Neural cell (in vitro differentiated cells): ENCODE results near the gene LCE1E. TPM values are rescaled to one million over a fixed set of nuclear protein-coding genes. Genes with fewer than 3 reads are reported as not detected.

Experiments
- H2AFZ ChIP-seq: fragments of 200-600, 300-800 bp; sonication (generic), shearing (Covaris generic); 2 replicates; pipeline ENCODE4 v1.6.0; 2014; ENCODE audit warnings: low read depth, mild to moderate bottlenecking, antibody characterized with exemption, low read length, moderate library complexity
- H3F3A ChIP-seq: fragments of 200-600 bp; shearing (Covaris generic); 2 replicates; pipeline ENCODE4 v1.6.1; 2016; ENCODE audit warnings: mild to moderate bottlenecking, moderate library complexity, mixed read lengths, antibody characterized with exemption, low read length; ENCODE audit not compliant: insufficient read depth, poor library complexity, severe bottlenecking
- H3K27ac ChIP-seq: fragments of 200-600, 300-800 bp; sonication (generic), shearing (Covaris generic); 2 replicates; pipeline ENCODE4 v1.5.1; 2014; ENCODE audit warnings: mild to moderate bottlenecking, low read length, moderate library complexity
- H3K27me3 ChIP-seq: fragments of 300-800, 200-600 bp; sonication (generic), shearing (Covaris generic); 2 replicates; pipeline ENCODE4 v1.6.0; 2014; ENCODE audit warnings: mild to moderate bottlenecking, low read depth, low read length, moderate library complexity; ENCODE audit not compliant: insufficient read depth
- H3K36me3 ChIP-seq: fragments of 300-800, 200-600 bp; sonication (generic), shearing (Covaris generic); 2 replicates; pipeline ENCODE4 v1.5.1; 2014; ENCODE audit warnings: mild to moderate bottlenecking, antibody characterized with exemption, low read length, moderate library complexity; ENCODE audit not compliant: insufficient read depth
- H3K4me2 ChIP-seq: fragments of 300-800, 200-600 bp; sonication (generic), shearing (Covaris generic); 2 replicates; pipeline ENCODE4 v1.6.0; 2014; ENCODE audit warnings: mild to moderate bottlenecking, low read length
- H3K4me3 ChIP-seq: fragments of 300-800, 200-600 bp; sonication (generic), shearing (Covaris generic); 2 replicates; pipeline ENCODE4 v1.5.1; 2014; ENCODE audit warnings: mild to moderate bottlenecking, low read length, moderate library complexity
- H3K79me2 ChIP-seq: fragments of 200-600 bp; shearing (Covaris generic); replicated peaks from 2 replicates; pipeline ENCODE4 v1.6.0; 2014; ENCODE audit warnings: mild to moderate bottlenecking, low read length, moderate library complexity; ENCODE audit not compliant: insufficient read depth
- H3K9ac ChIP-seq: fragments of 300-800, 200-600 bp; sonication (generic), shearing (Covaris generic); 2 replicates; pipeline ENCODE4 v1.6.1; 2016; ENCODE audit warnings: mild to moderate bottlenecking, low read length, mixed read lengths
- H3K9me2 ChIP-seq: fragments of 200-600 bp; shearing (Covaris generic); 2 replicates; pipeline ENCODE4 v1.6.1; 2016; ENCODE audit warnings: mild to moderate bottlenecking, low read length, mixed read lengths; ENCODE audit not compliant: insufficient read depth
- H3K9me3 ChIP-seq: fragments of 200-600, 300-800 bp; sonication (generic), shearing (Covaris generic); 2 replicates; pipeline ENCODE4 v1.6.1; 2016; ENCODE audit warnings: mild to moderate bottlenecking, mixed run types, low read length, moderate library complexity, mixed read lengths
- H4K20me1 ChIP-seq: fragments of 200-600 bp; shearing (Covaris generic); 2 replicates; pipeline ENCODE4 v1.6.1; 2016; ENCODE audit warnings: mild to moderate bottlenecking, mixed run types; ENCODE audit not compliant: insufficient read depth
- CTCF ChIP-seq: fragments of 450-650 bp; IDR thresholded peaks from 2 replicates; pipeline ENCODE4 v1.5.1; 2014; ENCODE audit warnings: antibody characterized with exemption, mild to moderate bottlenecking, moderate library complexity; ENCODE audit not compliant: poor library complexity, severe bottlenecking
- EP300 ChIP-seq: fragments of 450-650 bp; conservative IDR thresholded peaks from 2 replicates; pipeline ENCODE4 v1.6.1; 2014; ENCODE audit warnings: antibody characterized with exemption, mild to moderate bottlenecking, moderate library complexity; ENCODE audit not compliant: poor library complexity, severe bottlenecking
- EZH2 ChIP-seq: fragments of 200-600, 300-800 bp; shearing (Covaris generic), sonication (generic); IDR thresholded peaks from 2 replicates; pipeline ENCODE4 v1.6.1; 2014; ENCODE audit warnings: antibody characterized with exemption, low read length, borderline replicate concordance, mild to moderate bottlenecking; ENCODE audit not compliant: insufficient read depth, poor library complexity, severe bottlenecking
- MXI1 ChIP-seq: fragments of 450-650 bp; conservative IDR thresholded peaks from 2 replicates; pipeline ENCODE4 v1.6.1; 2014; ENCODE audit warnings: antibody characterized with exemption, mild to moderate bottlenecking; ENCODE audit not compliant: poor library complexity, severe bottlenecking
- POLR2AphosphoS5 ChIP-seq: IDR thresholded peaks from 2 replicates; pipeline ENCODE4 v1.6.1; 2012
- RAD21 ChIP-seq: fragments of 450-650 bp; conservative IDR thresholded peaks from 2 replicates; pipeline ENCODE4 v1.6.1; 2014; ENCODE audit warnings: antibody characterized with exemption, mild to moderate bottlenecking, moderate library complexity
- REST ChIP-seq: IDR thresholded peaks from 2 replicates; pipeline ENCODE4 v1.6.1; 2012; ENCODE audit warnings: borderline replicate concordance
- SMC3 ChIP-seq: fragments of 450-650 bp; conservative IDR thresholded peaks from 2 replicates; pipeline ENCODE4 v1.6.1; 2014; ENCODE audit warnings: antibody characterized with exemption, mild to moderate bottlenecking, moderate library complexity; ENCODE audit not compliant: poor library complexity
- TAF1 ChIP-seq: IDR thresholded peaks from 2 replicates; pipeline ENCODE4 v1.6.1; 2012; ENCODE audit warnings: low read depth
- polyA plus RNA-seq: library from polyadenylated mRNA; depleted of rRNA; stranded (reverse); fragments of >200 nt; gene quantifications from 2 replicates; pipeline ENCODE4 v1.2.3, GENCODE V29; 2014

LCE1E gene
- polyA plus RNA-seq, 1 donor from 2014 or later: not detected

GRCh38 chr1:152827173-152827572 is 41.1 kb downstream of the LCE1E start, which contains the start of gene LCE1A:
TSS of gene LCE1A (plus strand) at chr1:152827473. CDS start at chr1:152827473, 0 bp downstream.
- TF ChIP-seq TAF1 (no peak), MXI1 (no peak), REST (no peak), SMC3 (no peak), EZH2 (no peak), EP300 (no peak), CTCF (no peak), POLR2AphosphoS5 (no peak), RAD21 (no peak)
- Histone ChIP-seq H3F3A (no peaks in the 10 kb centered on the region), H3K9me2 (no peaks in the 10 kb centered on the region), H3K27ac (no peak within 1 kb of the TSS), H3K4me2 (no peak within 1 kb of the TSS), H3K27me3 (no peaks in the 10 kb centered on the region), H2AFZ (no peak within 1 kb of the TSS), H3K4me3 (no peak within 1 kb of the TSS), H3K36me3 (no peaks in the 10 kb centered on the region), H3K9me3 (no peaks in the 10 kb centered on the region), H3K79me2 (no peaks in the 10 kb centered on the region), H3K9ac (no peak within 1 kb of the TSS), H4K20me1 (no peaks in the 10 kb centered on the region)

- Histone ChIP-seq H3K9me2 (no peaks in the 10 kb centered on the region), H3F3A (no peaks in the 10 kb centered on the region), H3K9me3 (peaks cover 3% of the 10 kb centered on the region), H2AFZ (no peak overlapping the region), H3K4me2 (no peak overlapping the region), H3K4me3 (no peak overlapping the region), H3K36me3 (no peaks in the 10 kb centered on the region), H3K27me3 (no peaks in the 10 kb centered on the region), H3K79me2 (no peaks in the 10 kb centered on the region), H3K27ac (no peak overlapping the region), H4K20me1 (no peaks in the 10 kb centered on the region), H3K9ac (no peak overlapping the region)
- no peak for TF ChIP-seq CTCF
- TF ChIP-seq TAF1: no peak
- no peak for TF ChIP-seq MXI1
- TF ChIP-seq RAD21: no peak
- no peak for TF ChIP-seq EZH2
- TF ChIP-seq POLR2AphosphoS5: no peak
- no peak for TF ChIP-seq REST
- no peak for TF ChIP-seq SMC3
- no peak for TF ChIP-seq EP300
These were observed 50.8 kb downstream of the LCE1E start for GRCh38 chr1:152836870-152837269.
